Activated T-cell treated with anti-CD3 and anti-CD28 coated beads, Interleukin-2, amount 50 U/mL, for 4 hours (primary cell): ENCODE measurements around the gene PCDHGC4. TPM values are rescaled to one million over a fixed set of nuclear protein-coding genes. Genes with fewer than 3 reads are reported as not detected.

ENCODE experiments used
- ATAC-seq, 2 donors: fragments of 200-7000 bp; cut with Tn5 transposase; one replicate each; pipeline ENCODE4 v1.10.0; 2021
- DNase-seq: peaks from one replicate; pipeline ENCODE4 v3.0.0-alpha.2; 2020
- H3K27me3 Mint-ChIP-seq: one replicate; pipeline ENCODE4 v1.8.0; 2021; ENCODE audit warnings: low read depth, mixed read lengths
- H3K36me3 Mint-ChIP-seq: one replicate; pipeline ENCODE4 v1.8.0; 2022; ENCODE audit warnings: mixed read lengths; ENCODE audit not compliant: insufficient read depth
- H3K4me1 Mint-ChIP-seq: one replicate; pipeline ENCODE4 v1.8.0; 2021; ENCODE audit warnings: low read depth, mixed read lengths
- H3K4me3 Mint-ChIP-seq: one replicate; pipeline ENCODE4 v1.8.0; 2021; ENCODE audit warnings: mild to moderate bottlenecking, moderate library complexity, mixed read lengths
- H3K9me3 Mint-ChIP-seq: one replicate; pipeline ENCODE4 v1.8.0; 2021; ENCODE audit warnings: mixed read lengths
- total RNA-seq, 3 donors: library from RNA; stranded (reverse); gene quantifications; one replicate each; pipeline ENCODE4 v1.2.1, GENCODE V29; 2021

Gene PCDHGC4
- not detected for total RNA-seq

GRCh38 chr5:141484641-141485311 is at the start of gene PCDHGC4:
TSS of gene PCDHGC4 (plus strand) at chr5:141485030. CDS start at chr5:141485174, 144 bp downstream.
- H3K27me3 Mint-ChIP-seq: peaks cover 81% of the 10 kb centered on the region

DNA sequence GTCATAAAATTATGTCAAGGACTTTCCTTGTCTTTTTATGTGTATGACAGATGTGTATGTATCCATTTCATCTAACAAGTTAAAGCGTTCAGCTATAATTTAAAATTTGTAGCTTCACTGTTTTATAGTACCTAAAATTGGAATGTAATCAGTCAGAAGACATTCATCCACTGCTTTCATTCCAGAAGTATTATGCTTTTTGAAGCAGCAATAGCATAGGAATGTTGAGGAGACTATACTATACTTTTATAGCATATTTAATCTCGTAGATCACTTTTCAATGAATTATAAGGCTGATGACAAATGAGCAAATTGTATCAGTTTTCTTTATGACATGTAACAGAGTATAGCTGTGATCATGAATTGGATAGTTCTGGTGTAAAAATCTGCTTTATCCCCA is 47.6 kb upstream of the PCDHGC4 start:
- H3K9me3 Mint-ChIP-seq: peaks cover 13% of the 10 kb centered on the region
- ATAC-seq: no peak
- no peak for DNase-seq
- H3K36me3 Mint-ChIP-seq: no peaks in the 10 kb centered on the region
- no peaks in the 10 kb centered on the region for H3K4me1 Mint-ChIP-seq
- H3K4me3 Mint-ChIP-seq: no peak overlapping the region
- peaks cover 42% of the 10 kb centered on the region for H3K27me3 Mint-ChIP-seq

More at GRCh38 chr5:141484641-141485311, at the start of gene PCDHGC4:
- Mint-ChIP-seq H3K9me3 (no peaks in the 10 kb centered on the region), H3K4me1 (peaks cover 14% of the 10 kb centered on the region), H3K36me3 (no peaks in the 10 kb centered on the region), H3K4me3 (peak within 1 kb of the TSS; percentile 30)
- peak; percentile 65 to 66 for ATAC-seq
- DNase-seq: no peak

DNA sequence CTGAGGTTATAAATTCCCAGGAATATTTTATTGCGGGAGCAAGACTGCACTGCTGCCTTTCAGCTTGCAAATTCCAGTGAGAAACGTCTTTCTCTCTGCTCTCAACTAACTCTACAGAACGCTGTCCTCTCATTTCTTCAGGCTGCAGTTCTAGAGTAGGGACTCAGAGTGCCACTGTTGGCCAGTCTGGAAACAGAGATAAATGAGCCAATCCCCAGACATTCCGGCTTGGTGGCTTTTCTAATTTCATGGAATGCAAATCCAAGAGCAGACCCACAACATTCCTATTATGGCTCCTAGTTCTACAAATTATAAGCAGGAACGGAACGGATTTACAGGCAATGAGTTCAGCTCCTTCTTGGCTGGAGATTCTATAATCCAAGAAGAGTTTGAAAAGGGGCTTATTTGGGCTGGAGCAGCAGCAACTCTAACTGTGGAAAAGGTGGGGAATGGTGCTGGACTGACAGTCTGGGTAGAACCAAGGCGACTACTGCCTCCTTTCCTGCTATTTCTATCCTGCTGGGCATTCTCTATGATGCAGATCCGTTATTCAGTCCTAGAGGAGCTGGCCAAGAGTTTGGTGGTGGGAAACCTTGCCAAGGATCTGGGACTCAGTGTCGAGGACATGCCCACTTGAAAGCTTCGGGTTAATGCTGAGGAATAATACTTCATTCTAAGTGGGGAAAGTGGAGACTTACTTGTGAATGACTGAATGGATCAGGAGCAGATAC is 45.3 kb upstream of the PCDHGC4 start:
- H3K9me3 Mint-ChIP-seq: peaks cover 7% of the 10 kb centered on the region
- peaks cover 30% of the 10 kb centered on the region for H3K27me3 Mint-ChIP-seq
- no peak for ATAC-seq
- H3K4me1 Mint-ChIP-seq: no peaks in the 10 kb centered on the region
- no peak for DNase-seq
- no peaks in the 10 kb centered on the region for H3K36me3 Mint-ChIP-seq
- no peak overlapping the region for H3K4me3 Mint-ChIP-seq

DNA sequence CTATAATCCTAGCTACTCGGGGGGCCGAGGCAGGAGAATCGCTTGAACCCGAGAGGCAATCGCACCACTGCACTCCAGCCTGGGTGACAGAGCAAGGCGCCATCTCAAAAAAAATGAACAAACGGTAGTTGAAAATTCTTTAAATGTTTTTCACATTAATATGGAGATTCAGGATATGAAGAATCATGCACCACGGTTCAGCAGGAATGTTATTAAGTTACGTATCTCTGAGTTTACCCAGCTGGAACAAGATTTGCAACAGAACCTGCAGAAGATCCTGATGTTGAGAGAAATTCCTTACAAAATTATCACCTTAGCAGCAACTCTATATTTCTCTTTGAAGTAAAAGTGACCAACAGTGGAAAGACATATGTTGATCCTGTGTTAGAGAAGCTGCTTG is 44.5 kb upstream of the PCDHGC4 start:
- H3K4me1 Mint-ChIP-seq: no peaks in the 10 kb centered on the region
- H3K36me3 Mint-ChIP-seq: no peaks in the 10 kb centered on the region
- no peak overlapping the region for H3K4me3 Mint-ChIP-seq
- DNase-seq (no peak), ATAC-seq (no peak)
- H3K9me3 Mint-ChIP-seq: peaks cover 3% of the 10 kb centered on the region
- H3K27me3 Mint-ChIP-seq: peaks cover 33% of the 10 kb centered on the region

- H3K36me3 Mint-ChIP-seq: no peaks in the 10 kb centered on the region
- H3K4me1 Mint-ChIP-seq: no peaks in the 10 kb centered on the region
- peaks cover 37% of the 10 kb centered on the region for H3K27me3 Mint-ChIP-seq
- H3K4me3 Mint-ChIP-seq: no peak overlapping the region
- DNase-seq (no peak), ATAC-seq (no peak)
- H3K9me3 Mint-ChIP-seq: peaks cover 3% of the 10 kb centered on the region
Measured at GRCh38 chr5:141441571-141442170, 43.2 kb upstream of the PCDHGC4 start.

DNA sequence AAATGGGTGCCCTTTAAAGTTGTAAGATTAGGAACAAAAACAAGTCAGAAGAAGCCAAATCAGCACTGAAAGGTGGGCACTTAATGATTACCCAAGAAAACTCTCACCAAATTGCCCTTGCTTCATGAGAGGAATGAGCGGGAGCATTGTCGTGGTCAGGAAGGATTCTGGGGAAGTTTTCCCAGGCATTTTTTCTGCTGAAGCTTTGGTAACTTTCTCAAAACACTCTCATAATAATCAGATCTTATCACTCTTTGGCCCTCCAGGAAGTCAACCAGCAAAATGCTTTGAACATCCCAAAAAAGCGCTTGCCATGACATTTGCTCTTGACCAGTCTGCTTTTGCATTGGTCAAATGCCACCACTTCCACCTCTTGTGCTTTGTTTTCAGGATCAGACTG is 19.5 kb upstream of the PCDHGC4 start:
- Mint-ChIP-seq H3K36me3 (no peaks in the 10 kb centered on the region), H3K9me3 (no peaks in the 10 kb centered on the region), H3K27me3 (peaks cover 22% of the 10 kb centered on the region), H3K4me3 (no peak overlapping the region), H3K4me1 (no peaks in the 10 kb centered on the region)
- DNase-seq (no peak), ATAC-seq (no peak)

- ATAC-seq (peak; percentile 88 to 91), DNase-seq (no peak)
- Mint-ChIP-seq H3K27me3 (peaks cover 51% of the 10 kb centered on the region), H3K4me3 (peak within 1 kb of the TSS; percentile 87), H3K36me3 (no peaks in the 10 kb centered on the region), H3K9me3 (no peaks in the 10 kb centered on the region), H3K4me1 (peaks cover 21% of the 10 kb centered on the region)
Measured at GRCh38 chr5:141475625-141476131, 9.2 kb upstream of the PCDHGC4 start, which contains the start of gene PCDHGC3. TSS of gene PCDHGC3 (plus strand) at chr5:141475966. CDS start at chr5:141476117, 151 bp downstream.

DNA sequence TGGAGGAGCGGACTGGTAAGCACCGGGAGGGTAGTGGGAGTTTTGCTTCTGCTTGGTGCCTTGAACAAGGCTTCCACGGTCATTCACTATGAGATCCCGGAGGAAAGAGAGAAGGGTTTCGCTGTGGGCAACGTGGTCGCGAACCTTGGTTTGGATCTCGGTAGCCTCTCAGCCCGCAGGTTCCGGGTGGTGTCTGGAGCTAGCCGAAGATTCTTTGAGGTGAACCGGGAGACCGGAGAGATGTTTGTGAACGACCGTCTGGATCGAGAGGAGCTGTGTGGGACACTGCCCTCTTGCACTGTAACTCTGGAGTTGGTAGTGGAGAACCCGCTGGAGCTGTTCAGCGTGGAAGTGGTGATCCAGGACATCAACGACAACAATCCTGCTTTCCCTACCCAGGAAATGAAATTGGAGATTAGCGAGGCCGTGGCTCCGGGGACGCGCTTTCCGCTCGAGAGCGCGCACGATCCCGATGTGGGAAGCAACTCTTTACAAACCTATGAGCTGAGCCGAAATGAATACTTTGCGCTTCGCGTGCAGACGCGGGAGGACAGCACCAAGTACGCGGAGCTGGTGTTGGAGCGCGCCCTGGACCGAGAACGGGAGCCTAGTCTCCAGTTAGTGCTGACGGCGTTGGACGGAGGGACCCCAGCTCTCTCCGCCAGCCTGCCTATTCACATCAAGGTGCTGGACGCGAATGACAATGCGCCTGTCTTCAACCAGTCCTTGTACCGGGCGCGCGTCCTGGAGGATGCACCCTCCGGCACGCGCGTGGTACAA is 8.5 kb upstream of the PCDHGC4 start:
- H3K9me3 Mint-ChIP-seq: no peaks in the 10 kb centered on the region
- DNase-seq (no peak), ATAC-seq (peak; percentile 30 to 32)
- peaks cover 21% of the 10 kb centered on the region for H3K4me1 Mint-ChIP-seq
- H3K4me3 Mint-ChIP-seq: peak overlapping the region; percentile 87
- peaks cover 53% of the 10 kb centered on the region for H3K27me3 Mint-ChIP-seq
- H3K36me3 Mint-ChIP-seq: no peaks in the 10 kb centered on the region

DNA sequence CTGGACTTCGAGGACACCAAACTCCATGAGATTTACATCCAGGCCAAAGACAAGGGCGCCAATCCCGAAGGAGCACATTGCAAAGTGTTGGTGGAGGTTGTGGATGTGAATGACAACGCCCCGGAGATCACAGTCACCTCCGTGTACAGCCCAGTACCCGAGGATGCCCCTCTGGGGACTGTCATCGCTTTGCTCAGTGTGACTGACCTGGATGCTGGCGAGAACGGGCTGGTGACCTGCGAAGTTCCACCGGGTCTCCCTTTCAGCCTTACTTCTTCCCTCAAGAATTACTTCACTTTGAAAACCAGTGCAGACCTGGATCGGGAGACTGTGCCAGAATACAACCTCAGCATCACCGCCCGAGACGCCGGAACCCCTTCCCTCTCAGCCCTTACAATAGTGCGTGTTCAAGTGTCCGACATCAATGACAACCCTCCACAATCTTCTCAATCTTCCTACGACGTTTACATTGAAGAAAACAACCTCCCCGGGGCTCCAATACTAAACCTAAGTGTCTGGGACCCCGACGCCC is 7.7 kb upstream of the PCDHGC4 start:
- DNase-seq (no peak), ATAC-seq (no peak)
- H3K4me3 Mint-ChIP-seq: peak overlapping the region; percentile 87
- no peaks in the 10 kb centered on the region for H3K9me3 Mint-ChIP-seq
- H3K4me1 Mint-ChIP-seq: peaks cover 21% of the 10 kb centered on the region
- H3K27me3 Mint-ChIP-seq: peaks cover 54% of the 10 kb centered on the region
- H3K36me3 Mint-ChIP-seq: no peaks in the 10 kb centered on the region

- Mint-ChIP-seq H3K4me3 (no peak overlapping the region), H3K9me3 (no peaks in the 10 kb centered on the region), H3K4me1 (peaks cover 21% of the 10 kb centered on the region), H3K27me3 (peaks cover 61% of the 10 kb centered on the region), H3K36me3 (no peaks in the 10 kb centered on the region)
- DNase-seq (no peak), ATAC-seq (no peak)
Measured at GRCh38 chr5:141477815-141478214, 7.0 kb upstream of the PCDHGC4 start.

DNA sequence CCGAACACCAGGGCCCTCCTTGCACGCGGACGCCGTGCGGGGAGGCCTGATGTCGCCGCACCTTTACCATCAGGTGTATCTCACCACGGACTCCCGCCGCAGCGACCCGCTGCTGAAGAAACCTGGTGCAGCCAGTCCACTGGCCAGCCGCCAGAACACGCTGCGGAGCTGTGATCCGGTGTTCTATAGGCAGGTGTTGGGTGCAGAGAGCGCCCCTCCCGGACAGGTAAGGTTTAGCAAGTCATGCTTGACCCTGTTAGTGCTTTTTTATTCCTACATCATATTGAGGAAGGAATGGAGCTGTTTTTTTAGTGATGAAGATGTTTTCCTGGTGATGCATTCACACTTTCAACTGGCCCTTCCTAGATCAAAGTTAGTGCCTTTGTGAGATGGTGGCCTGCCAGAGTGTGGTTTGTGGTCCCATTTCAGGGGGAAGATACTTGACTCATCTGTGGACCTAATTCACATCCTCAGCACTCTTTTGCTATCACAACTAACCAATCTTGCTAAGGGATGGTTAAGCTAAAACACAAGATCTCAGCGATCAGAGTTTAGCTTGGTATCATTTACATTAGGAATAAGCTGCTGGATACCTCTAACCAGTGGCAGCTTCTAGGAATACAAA is 6.4 kb upstream of the PCDHGC4 start:
- no peaks in the 10 kb centered on the region for H3K36me3 Mint-ChIP-seq
- peaks cover 67% of the 10 kb centered on the region for H3K27me3 Mint-ChIP-seq
- no peak overlapping the region for H3K4me3 Mint-ChIP-seq
- no peak for ATAC-seq
- H3K9me3 Mint-ChIP-seq: no peaks in the 10 kb centered on the region
- DNase-seq: no peak
- H3K4me1 Mint-ChIP-seq: peaks cover 21% of the 10 kb centered on the region

- no peak overlapping the region for H3K4me3 Mint-ChIP-seq
- DNase-seq: no peak
- no peak for ATAC-seq
Measured at GRCh38 chr5:141479776-141480175, 5.1 kb upstream of the PCDHGC4 start.

GRCh38 chr5:141483902-141484301 is 928 bp upstream of the PCDHGC4 start:
- Mint-ChIP-seq H3K9me3 (no peaks in the 10 kb centered on the region), H3K4me3 (no peak overlapping the region), H3K4me1 (peaks cover 14% of the 10 kb centered on the region), H3K27me3 (peaks cover 80% of the 10 kb centered on the region), H3K36me3 (no peaks in the 10 kb centered on the region)
- ATAC-seq: no peak
- DNase-seq: no peak

More at GRCh38 chr5:141479776-141480175, 5.1 kb upstream of the PCDHGC4 start:
- no peaks in the 10 kb centered on the region for H3K9me3 Mint-ChIP-seq
- peaks cover 25% of the 10 kb centered on the region for H3K4me1 Mint-ChIP-seq
- peaks cover 77% of the 10 kb centered on the region for H3K27me3 Mint-ChIP-seq
- H3K36me3 Mint-ChIP-seq: no peaks in the 10 kb centered on the region
